ENCODE measurements around the gene PKNOX2.

DNA sequence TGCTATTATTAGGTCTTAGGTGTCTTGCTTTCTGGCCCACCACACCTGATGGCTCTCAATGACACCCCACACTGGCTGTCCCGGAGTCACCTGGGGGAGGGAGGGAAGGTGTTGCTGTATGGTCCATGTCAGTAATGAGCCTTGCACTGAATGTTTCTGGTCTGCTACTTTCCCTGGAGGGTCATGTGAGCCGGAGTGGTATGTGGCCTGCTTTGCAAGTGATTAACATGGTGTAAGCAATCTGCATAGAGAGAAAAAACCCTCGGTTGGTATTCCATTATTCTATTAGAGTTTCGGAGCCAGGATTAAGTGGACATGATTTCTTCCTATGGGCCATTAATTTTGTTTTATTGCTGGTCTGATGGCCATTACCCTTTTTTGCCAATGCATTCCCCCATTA is 63.9 kb downstream of the PKNOX2 start:
- TF ChIP-seq, protein P1, sequence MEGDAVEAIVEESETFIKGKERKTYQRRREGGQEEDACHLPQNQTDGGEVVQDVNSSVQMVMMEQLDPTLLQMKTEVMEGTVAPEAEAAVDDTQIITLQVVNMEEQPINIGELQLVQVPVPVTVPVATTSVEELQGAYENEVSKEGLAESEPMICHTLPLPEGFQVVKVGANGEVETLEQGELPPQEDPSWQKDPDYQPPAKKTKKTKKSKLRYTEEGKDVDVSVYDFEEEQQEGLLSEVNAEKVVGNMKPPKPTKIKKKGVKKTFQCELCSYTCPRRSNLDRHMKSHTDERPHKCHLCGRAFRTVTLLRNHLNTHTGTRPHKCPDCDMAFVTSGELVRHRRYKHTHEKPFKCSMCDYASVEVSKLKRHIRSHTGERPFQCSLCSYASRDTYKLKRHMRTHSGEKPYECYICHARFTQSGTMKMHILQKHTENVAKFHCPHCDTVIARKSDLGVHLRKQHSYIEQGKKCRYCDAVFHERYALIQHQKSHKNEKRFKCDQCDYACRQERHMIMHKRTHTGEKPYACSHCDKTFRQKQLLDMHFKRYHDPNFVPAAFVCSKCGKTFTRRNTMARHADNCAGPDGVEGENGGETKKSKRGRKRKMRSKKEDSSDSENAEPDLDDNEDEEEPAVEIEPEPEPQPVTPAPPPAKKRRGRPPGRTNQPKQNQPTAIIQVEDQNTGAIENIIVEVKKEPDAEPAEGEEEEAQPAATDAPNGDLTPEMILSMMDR (IDR thresholded peaks at IDR 0.05), result no peak
- TF ChIP-seq POLR2A (IDR thresholded peaks at IDR 0.05), result no peak

All from lower leg skin (tissue), 3 donors.